Stimulated activated CD8-positive, alpha-beta memory T cell treated with anti-CD3 and anti-CD28 coated beads, Interleukin-12 subunit alpha, Interleukin-12 subunit beta, amount 100 ng/mL, for 24 hours (primary cell): ENCODE results near the gene SNTG2.
"Not testable (repeated sequence)": the region's sequence is repeated elsewhere in the genome, so short reads cannot be mapped to it uniquely, and the experiment has no call there.

Source experiments
- DNase-seq: peaks from one replicate; pipeline ENCODE4 v3.0.0-alpha.2; 2020; ENCODE audit errors: extremely low read depth

Gene SNTG2

DNA sequence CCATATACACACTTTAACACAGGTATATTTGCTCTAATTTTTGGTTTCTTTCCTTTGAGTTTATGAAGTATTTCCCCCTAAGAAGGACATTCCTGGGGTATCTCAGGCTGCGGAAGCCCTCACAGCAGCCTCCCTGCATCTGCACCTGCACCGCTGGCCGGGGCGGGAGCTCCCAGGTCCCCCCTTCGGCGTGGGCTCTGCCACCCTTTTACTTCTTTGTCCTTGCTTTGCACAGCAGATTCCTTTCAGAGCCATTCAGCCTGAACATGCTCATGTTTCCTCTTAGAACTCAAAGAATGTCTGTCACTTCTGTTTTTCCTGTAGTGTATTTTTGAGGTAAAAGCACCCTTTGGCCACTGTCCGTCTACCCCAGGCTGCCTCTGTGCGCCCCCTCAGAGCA, 146.5 kb downstream of the SNTG2 start:
- DNase-seq, result no peak

DNA sequence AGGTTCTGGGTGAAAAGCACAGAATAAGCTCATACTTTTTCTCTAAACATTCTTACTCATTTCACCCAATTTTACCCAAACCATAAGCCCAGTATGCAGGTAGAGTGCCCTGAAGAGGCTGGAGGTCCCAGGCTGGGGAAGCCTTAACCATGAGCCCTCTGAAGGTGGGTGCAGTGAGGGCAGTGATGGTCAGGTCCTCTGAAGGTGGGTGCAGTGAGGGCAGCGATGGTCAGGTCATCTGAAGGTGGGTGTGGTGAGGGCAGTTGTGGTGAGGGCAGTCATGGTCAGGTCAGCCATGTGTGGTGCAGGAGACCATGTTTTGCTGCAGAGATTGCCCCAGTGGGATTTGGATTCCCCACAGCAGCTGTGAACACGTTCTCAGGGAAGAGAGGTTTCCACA, 148.8 kb downstream of the SNTG2 start:
- DNase-seq, result no peak

DNA sequence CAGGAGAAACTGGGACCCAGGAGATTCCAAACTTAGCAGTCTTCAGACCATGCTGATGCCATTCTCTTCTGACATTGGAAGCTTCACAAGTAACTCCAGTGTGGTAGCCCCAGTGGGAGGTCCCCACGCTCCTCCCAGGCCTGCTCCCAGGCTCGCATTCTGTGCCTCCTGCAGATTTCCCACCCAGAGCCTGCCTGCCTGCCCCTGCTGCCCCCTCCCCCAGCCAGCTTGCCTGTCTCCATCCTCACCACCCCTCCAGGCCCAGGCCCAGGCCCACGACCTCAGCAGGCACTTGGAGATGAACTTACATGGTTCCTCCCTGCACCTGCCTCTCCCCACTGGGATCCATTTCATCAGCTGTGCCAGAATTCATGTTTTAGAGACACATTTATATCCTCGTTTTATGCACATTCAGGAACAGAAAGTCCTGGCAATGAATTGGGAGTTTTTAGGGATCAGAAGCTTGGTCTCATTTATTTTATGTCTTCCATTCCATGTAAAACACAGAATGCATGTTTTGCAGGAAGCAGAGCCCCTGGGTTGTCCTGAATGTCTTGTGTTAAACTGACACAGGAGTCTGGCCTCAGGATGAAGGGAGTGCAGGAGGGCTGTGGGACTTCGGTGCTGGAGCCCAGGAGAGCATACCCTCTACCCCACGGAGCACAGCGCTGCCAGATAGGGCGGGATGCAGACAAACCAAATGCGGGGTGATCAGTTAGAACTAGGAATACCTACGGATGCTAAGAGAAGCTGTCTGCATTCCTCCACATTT, 150.5 kb downstream of the SNTG2 start:
- DNase-seq, result no peak

DNA sequence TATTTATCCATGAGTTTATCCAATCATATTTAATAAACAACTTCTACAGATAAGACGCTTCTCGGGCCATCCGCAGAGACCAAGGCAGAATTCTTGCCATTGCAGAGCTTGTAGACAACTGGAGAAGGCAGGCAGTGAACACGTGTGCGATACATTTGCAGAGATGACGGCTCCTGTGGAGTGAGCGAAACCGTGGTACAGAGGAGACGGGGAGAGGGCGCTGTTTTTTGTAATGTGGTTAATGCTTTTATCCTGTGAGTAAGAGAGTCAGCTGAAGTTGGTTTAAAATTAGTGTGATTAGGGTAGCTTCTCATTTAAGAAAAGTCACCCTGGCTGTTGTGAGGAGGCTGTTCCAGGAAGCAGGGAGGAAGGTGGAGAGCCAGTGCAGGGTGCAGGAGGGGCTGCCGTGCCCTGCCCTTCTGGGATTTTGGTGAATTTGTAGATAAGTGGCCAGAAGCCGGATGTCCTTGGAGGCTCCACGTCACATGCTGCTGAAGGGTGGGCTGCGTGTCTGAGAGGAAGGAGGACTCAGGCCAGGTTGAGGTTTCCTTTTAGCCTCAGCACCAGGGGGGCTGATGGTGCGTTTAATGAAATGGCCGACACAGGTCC, 151.4 kb downstream of the SNTG2 start:
- no peak for DNase-seq

DNA sequence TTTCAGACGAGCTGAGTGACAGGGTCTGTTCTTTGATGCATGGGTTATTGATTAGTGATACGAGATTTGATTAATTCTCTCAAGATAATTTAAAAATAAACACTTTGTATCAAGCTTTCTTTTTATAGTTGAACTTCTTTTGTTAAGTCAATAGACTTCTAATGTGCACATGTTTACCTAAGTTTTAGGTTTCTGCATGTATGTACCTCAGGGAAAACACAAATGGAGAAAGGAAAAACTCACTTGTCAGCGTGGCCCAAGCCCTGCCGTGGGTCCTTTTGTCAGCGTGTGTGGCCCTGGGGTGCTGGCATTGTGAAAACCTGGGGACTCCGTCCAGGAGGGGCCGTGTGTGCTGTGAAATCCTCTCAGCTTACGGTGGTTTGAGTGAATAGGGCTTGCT, 153.7 kb downstream of the SNTG2 start:
- no peak for DNase-seq

DNA sequence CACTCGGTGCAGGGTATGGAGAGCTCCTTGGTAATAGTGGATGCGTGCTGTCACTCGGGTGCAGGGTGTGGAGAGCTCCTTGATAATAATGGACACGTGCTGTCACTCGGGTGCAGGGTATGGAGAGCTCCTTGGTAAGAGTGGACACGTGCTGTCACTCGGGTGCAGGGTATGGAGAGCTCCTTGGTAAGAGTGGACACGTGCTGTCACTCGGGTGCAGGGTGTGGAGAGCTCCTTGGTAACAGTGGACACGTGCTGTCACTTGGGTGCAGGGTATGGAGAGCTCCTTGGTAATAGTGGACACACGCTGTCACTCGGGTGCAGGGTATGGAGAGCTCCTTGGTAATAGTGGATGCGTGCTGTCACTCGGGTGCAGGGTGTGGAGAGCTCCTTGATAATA, 155.7 kb downstream of the SNTG2 start:
- not testable (repeated sequence) for DNase-seq

DNA sequence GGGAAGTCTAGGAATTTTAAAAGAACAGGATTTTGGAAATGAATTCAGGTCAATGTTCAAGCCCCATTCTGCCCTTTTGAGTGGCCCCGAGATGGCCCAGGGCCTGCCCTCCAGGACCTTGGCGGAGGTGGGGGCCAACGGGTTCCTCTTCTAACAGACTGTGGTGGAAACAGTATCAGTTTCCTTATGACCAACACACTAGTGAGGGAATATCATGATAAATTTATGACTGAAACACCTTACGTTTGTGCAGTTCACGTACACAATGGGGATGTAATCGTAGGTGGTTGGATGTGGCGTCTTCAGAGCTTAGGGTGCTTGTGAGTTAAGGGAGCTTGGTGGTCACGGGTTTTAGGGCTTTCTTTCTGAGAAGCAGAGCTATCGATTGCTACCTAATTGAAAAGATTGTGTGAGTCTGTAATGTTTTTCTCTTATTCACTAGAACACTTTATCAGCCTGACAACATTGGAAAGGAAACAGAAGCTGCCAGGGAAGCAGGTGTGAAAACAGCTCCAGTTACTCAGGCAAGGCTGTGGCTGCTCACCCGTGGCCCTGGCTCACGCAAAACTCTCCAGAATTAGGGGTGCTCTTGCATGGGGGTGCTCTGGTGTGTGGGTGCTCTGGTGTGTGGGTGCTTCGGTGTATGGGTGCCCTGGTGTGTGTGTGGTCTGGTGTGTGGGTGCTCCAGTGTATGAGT, 165.3 kb downstream of the SNTG2 start:
- no peak for DNase-seq

DNA sequence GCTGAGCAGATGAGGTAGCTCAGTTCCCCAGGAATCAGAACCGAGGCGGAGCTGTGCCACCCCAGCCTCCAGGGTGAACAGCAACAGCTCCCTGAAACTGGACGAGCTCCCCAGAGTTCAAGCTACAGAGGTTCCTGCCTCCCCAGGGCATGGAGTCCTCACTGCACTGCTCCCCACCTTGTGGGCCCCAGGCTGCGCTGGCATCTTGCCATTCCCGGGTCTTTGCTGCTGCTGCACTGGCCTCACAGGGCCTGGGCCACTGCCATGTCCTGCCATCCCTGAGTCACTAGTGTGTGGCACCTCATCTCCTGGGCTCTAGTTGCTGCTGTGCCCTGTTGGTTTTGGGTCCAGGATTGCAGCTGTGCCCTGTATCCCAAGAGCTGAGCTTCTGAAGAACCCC, 166.9 kb downstream of the SNTG2 start:
- DNase-seq, result no peak

DNA sequence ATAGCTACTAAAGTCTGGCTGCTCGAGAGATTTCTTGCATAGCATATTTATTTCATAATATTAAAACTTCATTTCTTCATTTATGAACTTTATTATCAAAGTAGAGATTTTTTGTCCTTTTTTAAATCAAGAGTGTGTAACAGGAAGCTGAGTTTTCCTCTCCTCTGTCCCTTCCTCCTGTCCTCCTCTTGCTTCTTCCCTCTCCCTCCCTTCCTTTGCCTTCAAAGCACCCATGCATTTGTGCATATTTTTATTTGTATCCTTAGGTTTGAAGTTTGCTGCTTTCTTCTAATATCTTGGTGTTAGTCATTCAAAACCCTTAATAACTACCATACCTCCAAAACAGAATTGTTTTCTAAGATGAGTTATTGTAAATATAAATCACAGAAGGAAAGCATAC, 174.6 kb downstream of the SNTG2 start:
- DNase-seq, result no peak

DNA sequence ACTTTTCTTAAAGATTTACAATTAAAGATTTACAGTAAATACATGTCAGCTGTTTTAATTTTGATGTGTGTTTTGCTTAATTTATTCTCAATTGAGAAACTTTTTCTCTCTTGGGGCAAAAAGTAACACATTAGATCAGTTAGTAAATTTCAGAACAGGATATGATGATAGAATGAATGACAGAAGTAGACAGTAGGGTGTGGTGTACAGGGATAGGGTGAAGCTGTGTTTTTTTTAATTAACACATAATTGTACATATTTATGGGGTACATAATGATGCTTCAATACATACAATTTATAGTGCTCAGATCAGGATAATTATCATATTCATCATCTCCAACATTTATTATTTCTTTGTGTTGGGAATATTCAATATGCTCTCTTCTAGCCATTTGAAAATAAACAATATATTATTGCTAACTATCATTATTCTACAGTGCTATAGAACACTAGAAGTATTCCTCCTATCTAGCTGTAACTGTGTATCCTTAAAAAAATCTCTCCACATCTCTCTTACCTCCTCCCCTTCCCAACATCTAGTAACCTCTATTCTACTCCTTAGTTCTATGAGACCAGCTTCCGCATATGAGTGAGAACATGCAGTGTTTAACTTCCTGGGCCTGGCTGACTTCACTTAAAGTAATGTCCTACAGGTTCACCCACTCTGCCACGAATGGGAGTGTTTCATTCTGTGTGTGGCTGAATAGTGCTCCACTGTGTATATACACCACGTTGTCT, 175.2 kb downstream of the SNTG2 start:
- DNase-seq, result no peak

DNA sequence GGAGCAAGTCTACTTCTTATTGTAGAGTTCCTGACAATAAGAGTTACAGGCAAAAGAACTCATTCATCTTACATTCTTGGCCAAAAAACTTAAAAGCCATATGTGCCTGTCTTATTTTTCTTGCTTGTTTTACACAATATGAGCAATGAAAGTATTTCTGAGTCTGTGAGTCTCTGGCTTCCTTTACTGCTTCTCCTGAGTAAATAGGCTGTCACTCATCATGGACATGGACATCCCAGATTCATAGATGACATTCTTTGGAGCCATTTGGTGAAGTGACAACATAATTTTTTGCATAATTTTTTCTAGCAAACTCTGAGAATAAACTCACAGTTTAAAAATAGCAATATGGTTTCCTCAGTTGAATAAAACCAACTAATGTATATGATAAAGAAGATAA, 179.3 kb downstream of the SNTG2 start:
- DNase-seq, result no peak

DNA sequence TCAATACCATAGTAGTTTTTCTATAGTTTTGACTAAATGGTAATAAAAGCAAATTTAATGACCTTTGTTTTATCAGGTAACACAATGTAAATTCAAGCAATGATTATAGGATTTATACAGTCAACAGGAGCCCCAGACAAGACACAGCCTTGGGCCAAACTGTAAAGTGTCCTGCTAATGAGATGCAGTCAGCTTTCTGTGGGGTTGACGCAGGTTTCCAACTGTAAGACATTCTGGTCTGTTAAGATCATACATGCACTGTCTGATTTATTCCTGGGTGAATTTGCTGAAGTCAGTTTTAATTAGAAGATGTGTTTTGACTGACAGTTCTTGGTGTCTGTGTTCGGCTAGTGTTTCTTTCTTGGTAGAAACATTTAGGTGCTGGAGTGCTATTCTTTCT, 180.3 kb downstream of the SNTG2 start:
- DNase-seq, result no peak

DNA sequence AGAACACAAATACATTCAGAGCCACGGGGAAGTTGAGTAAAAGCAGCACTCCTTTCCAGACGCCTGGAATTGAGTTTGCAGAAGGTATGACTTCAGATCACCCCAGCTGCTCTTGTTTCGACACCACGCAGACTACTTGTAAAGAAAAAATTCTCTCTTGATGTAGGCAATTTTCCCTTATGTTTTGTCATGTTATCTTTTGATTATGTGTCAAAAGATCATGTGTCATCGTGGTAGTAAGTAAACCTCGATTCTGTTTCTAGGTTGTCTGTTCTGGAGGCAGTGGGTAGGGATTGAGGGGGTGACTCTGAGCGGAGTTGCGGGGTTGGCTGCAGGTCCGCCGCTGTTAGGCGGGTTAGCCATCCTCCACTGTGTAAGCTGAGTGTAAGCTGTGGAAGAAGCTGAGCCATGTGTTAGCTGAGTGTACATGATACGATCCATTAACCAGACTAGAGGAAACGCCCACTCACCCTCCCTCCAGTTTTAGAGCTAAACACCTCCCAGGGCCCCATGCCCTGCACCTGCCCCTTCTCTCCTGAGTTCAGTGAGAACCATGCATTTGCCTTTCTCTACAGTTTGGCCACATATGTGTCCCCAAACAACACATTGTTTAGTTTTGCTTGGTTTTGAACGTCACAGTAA, 181.8 kb downstream of the SNTG2 start:
- DNase-seq, result no peak

DNA sequence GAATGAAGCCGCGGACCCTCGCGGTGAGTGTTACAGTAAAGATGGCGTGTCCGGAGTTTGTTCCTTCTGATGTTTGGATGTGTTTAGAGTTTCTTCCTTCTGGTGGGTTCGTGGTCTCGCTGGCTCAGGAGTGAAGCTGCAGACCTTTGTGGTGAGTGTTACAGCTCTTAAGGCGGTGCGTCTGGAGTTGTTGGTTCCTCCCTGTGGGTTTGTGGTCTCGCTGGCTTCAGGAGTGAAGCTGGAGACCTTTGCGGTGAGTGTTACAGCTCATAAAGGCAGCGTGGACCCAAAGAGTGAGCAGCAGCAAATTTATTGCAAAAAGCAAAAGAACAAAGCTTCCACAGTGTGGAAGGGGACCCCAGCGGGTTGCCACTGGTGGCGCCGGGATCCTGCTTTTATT, 183.2 kb downstream of the SNTG2 start:
- not testable (repeated sequence) for DNase-seq

DNA sequence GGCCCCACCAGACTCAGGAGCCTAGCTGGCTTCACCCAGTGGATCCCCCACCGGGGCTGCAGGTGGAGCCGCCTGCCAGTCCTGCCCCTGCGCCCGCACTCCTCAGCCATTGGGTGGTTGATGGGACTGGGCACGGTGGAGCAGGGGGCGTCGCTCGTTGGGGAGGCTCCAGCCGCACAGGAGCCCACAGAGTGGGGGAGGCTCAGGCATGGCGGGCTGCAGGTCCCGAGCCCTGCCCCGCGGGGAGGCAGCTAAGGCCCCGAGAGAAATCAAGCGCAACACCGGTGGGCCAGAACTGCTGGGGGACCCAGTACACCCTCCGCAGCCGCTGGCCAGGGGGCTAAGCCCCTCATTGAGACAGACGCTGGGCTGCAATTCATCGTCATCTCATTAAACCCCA, 184.0 kb downstream of the SNTG2 start:
- DNase-seq, result no peak

DNA sequence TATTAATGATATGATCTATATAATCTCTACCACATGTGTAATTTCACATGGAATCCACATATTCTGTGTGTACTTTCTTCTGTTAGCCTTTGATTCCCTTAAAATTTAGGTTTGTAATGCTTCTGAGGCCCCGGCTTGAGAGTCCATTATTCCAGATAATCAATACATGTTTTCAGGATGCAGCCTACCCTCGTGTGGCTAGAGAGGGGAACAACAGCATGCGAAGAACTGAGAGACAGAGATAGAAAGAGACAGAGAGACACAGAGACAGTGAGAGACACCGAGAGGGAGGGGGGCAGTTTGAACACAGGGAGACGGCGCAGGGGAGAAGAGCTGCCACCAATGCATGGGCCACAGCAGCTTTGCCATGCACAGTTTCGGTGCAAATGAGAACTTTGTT, 185.4 kb downstream of the SNTG2 start:
- no peak for DNase-seq

DNA sequence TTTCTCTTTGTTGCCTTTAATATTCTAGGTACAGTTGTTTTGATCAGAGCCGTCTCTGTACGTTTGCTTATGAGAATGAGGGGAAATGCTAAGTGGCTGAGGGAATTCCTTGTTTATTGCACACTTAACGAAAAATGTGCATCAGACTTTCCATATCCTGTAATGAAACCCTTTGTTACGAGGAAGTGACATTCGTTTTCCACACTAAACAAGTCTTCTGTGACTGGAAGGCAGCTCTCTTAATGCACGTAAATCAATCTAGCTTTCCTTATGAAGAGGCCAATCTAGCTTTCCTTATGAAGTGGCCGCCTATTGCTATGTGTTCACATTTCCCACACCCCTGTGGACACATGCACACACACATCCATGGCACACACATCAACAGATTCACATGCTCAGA, 186.2 kb downstream of the SNTG2 start:
- DNase-seq, result no peak

DNA sequence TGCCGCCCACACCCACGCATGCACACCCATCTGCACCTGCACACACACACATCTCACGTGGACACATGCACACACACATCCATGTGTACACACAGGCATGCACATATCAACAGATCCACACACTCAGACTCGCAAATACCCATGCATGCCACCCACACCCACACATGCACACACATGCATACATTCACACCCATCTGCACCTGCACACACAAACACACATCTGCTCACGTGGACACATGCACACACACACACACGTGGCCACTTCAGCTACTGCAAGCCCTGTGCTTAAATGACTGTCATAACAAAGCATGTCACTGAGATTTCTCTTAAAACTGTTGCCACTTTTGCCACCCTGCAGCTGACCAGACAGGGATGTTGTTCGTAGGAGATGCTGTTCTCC, 186.6 kb downstream of the SNTG2 start:
- DNase-seq, result no peak

DNA sequence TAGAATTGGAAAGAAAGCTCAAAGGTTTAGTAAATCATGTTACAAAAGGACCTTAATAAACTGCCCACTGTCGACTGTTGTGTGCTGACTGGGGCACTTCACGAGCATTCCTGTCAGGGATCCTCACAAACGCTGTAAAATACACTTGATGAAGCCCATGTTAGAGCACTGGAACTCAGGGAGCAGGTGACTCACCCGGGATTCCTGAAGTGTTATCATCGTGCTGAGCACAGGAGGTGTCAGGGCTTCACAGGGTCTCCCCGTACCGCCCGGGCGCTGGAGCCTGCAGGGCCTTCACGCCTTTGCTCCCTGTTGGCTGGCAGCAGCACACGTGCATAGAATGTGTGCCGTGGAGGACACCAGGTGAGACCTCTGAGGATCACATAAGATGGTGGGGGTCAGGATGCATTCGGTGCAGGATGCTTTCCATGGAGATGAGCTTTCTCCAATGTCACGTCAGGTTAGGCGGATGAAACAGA, 187.3 kb downstream of the SNTG2 start:
- DNase-seq, result no peak

DNA sequence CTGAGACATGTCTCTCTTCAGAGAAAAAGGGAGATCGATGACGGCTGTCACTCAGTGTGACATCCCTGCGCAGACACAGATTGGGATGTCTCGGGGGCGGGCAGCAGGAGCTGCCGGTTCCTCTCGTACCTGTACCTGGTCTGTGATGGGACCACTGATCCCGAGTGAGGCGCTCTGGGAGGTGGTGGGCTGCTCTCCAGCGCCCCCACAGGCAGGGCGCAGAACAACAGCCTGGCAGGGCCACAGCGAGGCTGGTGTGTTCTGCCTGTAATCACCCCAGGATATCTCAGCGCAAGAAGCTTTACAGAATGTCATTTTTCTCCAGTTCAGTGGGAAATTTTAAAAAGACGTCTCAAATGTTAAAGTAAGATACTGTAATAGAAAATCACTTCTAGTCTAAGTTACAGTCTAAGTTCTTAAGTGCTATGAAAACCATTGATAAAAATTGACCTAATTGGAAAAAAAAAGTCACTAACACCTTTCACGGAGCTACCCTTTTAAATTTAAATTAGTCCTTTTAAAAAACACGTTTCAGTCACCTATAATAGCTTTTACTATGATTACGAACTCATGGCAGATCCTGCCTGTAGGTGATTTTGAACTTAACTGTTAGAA, 189.8 kb downstream of the SNTG2 start:
- no peak for DNase-seq

DNA sequence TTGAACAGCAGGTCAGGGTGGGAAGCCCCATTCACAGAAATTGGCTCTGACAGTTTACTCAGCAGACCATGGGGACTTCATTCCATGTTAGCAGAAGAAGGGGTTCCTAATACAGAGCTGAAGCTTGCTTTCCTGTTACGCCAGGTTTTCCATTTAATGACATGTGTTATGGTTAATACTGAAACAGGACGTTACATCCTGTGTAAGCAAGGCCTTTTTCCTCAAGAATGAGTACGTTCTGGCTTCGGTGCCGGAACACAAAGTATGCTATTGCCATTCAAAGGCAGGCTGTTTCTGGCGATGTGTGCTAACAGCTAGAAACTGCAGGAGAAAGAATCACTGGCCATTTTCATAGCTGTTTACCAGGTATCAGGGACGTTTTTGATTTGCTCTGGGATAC, 190.4 kb downstream of the SNTG2 start:
- no peak for DNase-seq
